NCI-H774 (cell line): ENCODE results near the gene TTC32.
A peak's percentile ranks its signal among the peaks of the same experiment; 100 is the strongest.
"Not testable (repeated sequence)": the region's sequence is repeated elsewhere in the genome, so short reads cannot be mapped to it uniquely, and the experiment has no call there.

Experiments used
- DNase-seq: peaks from one replicate; lab custom pipeline; 2025; lab: John Stamatoyannopoulos, UW

TTC32 gene

DNA sequence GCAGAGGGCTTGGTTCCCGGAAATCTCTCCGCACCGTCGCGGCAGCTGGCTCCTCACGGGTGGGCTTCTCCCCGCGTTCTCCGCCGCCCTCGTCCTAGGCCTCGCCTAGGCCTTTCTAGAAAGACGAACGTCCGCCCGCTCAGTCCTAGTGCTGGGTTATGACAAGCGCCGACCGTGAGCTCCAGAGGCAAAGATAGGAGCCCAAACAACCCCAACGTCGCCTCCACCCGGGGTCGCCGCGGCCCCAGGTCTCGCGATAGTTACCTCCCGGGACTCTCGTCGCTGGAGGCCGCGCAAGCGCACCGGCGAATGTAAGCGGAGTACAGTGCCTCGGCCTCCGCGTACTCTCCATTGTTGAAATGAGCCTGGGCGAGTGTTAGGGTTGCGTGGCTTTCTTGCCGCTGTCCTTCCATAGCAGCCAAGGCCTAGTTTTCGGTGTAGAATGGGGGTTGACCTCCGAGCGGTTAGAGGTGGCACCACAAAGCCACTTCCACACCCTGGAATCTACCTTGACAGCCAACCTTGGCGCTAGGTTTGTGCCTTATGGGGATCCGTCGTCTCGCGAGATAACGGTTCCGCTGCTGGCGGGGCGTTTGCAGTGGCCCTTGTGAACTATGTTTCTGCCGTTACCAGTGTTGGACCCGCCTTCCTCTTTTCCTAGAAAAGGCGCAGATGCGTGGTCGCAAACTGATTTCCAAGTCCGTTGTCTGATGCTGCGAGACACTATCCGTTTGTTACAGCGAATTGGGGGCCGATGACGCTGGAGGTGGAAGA, at the start of gene TTC32:
TTC32 (minus strand) TSS at position 542 of the 774 bp plus-strand sequence; CDS start at position 413, 129 bp downstream.
- peak; percentile 88 for DNase-seq

DNA sequence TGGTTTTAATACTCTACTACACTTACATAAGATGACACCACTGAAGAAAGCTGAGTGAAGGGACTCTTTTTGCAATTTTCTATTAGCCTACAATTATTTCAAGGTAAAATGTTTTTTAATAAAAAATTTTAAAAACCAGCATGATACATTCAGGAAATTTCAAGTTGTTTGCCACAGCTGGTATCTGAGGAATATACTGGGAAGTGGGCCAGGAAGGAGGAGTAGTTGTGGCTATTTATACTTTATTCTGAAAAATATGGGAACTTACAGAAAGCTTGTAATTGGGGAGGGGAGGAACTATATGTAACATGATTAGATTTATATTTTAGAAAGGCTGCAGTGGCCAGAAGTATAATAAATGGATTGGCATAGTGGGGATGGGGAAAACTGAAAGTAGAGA, 47.3 kb upstream of the TTC32 start:
- no peak for DNase-seq

DNA sequence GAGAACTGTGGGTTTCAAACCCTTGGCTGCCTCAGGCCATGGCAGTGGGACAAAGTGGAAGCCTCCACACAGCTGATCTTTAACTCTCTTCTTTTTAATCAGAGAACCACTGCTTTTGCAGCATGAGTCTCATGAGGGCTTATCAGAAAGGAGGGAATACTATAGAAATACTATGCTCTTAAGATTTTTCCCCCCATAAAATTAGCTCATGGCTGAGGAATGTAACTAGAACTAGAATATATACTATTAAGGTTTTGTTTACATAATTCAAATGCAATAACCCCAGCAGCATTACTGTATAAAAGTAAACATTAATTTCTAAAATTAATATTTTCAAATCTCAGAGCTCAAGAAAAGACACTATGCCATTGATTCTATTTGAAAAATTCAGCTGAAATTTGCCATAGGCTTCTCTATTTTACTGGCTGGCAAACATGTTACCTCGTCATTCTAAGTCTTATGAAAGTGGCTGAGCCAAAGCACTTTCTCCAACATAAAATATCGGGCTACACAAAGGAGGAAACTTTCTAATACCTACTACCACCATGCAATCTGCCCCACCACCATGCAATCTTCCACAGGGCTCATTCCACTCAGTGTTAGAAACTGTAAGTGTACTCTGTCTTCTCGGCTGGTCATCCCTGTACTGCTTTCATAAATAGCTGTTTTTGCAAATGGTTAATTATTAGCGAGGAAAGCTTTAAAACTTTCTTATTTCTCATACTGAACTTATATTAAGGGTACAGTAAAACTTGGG, 45.6 kb upstream of the TTC32 start:
- no peak for DNase-seq

DNA sequence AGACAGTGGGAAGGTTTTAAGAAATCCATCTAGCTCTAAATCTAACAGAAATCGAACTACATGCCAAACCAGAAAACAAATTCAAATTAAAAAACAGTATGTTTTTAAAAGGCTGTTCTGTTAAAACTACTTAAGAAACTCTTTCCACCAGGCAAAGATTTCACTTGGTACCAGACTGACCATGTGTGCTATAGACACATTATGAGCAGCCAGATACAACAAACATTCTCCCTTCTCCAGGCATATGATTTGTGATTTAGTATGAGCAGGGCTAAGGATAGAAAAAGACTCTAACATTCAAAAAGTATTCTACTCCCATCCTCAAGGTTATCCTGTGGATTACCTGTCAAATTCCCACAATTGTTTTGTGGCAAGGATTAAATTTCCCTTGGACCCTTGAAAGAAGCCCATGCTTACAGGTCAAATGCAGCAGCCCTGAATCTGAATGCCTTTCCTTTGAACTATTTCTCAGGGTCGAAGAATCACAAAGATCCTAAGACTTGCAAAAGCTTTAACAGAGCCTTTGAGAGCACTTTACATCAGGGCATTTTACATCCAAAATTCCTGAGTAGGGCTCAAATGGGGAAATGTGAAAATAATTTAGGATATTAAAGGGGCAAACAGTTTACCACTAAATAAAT, 42.5 kb upstream of the TTC32 start:
- no peak for DNase-seq

DNA sequence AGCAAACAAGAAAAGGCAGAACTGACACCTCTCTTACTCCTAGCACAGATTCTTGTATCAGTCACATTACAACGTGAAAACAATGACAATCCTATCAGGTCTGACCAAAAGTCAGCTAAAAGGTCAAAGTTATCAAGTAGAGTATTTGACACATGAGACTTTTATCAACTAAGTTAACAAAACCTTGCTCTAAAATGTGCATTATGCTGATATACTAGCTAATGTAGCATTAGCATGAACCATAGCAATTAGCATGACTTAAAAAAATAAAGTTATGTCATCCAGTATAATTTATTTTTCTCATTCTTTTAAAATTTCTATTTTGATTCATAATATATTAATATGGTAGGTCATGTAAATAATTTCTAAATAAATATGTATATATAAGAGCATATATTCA, 41.4 kb upstream of the TTC32 start:
- no peak for DNase-seq

DNA sequence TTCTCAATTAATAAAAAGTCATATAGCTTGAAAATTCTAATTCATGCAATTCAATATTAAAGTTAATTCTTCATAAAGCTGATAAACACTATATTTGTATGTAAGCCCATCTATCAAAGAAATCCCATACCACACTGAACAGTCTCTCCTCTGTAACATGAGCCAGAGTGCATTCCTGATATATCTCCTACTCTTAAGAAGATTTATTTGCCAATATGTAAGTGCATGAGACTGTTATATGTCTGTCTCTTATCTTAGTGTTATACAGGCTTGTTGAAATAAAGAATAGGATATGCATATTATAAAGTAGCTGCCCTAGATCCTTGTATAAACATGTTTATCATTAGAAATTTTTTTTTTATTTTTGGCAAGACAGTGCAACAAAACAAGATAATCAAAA, 40.4 kb upstream of the TTC32 start:
- no peak for DNase-seq

DNA sequence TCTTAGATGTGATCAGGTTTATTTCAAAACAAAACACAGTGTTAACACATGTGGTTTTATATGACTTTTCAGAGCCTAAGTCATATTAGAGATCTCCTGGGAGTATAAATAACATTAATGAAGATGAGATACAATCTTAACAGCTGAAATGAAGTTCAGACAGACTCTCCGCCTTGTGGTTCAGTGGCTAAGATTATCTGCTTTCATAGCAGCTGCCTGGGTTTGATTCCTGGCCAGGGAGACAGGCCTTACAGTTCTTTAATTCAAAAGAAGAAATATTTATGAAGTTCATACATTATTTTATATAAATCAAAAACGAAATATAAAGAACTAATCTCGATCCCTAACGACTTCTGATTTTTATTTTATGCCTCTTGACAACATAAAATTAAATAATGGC, 35.2 kb upstream of the TTC32 start:
- no peak for DNase-seq

DNA sequence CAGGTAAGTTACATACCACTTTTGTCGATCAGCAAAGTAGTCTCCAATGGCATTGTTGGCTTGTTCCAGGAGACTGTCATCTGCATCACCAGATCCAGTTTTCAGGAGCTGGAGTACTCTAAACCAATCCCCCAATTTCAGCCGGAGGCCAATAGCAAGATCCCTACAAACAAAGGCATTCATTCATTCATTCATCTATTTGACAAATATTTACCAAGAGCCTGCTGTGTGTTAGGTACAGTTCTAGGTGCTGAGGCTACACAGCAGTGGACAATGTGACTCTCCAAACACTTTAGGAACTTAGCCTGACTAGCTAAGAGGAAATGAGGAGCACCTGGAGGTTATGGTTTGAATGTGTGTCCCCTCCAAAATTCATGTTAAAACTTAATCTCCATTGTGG, 34.4 kb upstream of the TTC32 start:
- no peak for DNase-seq

DNA sequence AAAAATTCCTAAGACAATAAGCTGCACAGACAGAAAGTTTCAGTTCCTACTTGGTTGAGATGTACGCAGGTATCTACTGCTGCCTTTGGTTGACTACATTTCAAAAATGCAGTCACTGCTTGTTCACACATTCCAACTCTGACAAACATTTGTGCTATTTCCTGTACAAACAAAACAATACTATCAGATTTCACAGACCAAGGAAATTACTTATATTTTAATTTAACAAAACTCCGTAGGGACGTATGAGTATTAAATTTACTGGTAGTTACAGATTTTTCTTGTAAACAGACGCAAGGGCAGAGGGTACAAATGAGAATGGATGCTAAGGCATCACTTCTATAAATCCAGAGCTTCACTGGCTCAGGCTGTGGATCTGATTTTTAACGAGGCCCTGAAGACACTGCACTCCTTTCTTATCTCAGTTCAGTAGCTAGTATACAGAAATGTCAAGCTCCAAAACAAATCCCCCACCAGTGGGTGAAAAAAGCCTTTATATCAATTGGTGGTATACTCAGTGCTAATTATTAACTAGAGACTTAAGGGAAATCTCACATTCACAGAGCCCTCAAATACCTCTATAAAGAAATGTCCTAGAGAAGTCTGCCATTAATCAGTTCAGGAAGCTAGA, 31.7 kb upstream of the TTC32 start:
- DNase-seq: no peak

DNA sequence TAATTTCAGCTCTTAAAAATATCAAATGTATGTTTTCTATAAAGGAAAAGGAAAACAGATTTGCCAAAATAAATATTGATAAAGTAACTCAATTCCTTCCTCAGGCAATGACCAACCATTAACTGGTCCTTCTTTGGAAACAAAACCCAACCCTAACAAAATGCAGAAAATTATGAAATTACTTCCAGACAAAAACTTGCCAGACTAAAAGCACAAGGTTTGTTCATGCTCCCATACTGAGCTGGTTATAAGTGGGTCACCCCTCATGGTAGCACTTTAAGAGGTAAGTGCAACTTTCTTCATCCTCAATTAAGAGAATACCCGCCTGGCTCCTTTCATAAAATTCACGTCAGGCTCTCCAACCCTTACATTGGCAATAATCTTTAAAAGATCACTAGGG, 31.1 kb upstream of the TTC32 start:
- no peak for DNase-seq

DNA sequence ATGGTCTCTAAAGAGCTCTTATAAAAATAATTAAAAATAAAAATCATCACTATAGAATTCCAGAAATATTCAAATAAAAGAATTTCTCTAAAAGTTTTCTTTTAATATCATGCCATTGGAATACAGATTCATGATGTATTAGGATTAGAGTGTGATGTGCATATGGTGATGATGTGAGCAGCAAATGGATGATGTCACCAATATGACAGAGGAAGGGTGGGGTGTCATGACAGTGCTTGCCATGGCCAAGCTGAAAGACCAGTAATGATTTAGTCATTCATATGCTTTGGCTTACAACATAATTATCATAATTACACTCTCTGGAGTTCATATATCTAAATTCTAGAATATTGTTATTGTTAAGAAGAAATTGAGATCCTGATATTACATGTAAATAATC, 27.4 kb upstream of the TTC32 start:
- DNase-seq: no peak

DNA sequence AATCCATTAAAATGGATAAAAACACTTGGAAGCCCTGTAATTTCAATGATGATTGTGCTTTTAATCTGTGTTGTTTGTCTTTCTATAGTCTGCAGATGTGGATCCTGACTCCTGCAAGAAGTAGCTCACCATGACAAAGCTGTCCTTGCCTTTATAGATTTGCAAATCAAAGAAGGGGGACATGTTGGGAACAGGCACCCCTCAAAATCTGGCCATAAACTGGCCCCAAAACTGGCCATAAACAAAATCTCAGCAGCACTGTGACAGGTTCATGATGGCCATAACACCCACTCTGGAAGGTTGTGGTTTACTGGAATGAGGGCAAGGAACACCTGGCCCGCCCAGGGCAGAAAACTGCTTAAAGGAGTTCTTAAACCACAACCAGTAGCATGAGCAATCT, 26.0 kb upstream of the TTC32 start:
- not testable (repeated sequence) for DNase-seq

DNA sequence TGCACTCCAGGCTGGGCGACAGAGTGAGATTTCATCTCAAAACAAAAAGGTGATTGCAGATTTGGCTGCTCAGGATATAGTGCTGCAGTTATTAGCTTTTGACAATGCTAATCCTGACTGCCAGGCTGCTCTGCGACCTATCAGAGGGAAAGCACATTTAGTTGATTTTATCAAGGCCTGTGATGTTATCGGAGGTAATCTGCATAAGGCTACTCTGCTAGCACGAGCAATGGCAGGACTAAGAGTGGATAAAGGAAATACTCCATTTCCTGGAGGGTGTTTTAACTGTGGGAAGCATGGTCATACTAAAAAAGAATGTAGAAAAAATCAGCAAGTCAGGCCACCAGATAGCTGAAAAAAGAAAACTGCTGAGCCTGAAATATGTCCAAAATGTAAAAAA, 22.7 kb upstream of the TTC32 start:
- DNase-seq: not testable (repeated sequence)

DNA sequence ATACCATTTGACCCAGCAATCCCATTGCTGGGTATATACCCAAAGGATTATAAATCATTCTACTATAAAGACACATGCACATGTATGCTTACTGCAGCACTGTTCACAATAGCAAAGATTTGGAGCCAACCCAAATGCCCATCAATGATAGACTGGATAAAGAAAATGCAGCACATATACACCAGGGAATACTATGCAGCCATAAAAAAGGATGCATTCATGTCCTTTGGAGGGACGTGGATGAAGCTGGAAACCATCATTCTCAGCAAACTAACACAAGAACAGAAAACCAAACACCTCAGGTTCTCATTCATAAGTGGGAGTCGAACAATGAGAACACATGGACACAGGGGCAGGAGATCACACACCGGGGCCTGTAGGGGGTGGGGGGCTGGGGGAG, 20.4 kb upstream of the TTC32 start:
- not testable (repeated sequence) for DNase-seq

DNA sequence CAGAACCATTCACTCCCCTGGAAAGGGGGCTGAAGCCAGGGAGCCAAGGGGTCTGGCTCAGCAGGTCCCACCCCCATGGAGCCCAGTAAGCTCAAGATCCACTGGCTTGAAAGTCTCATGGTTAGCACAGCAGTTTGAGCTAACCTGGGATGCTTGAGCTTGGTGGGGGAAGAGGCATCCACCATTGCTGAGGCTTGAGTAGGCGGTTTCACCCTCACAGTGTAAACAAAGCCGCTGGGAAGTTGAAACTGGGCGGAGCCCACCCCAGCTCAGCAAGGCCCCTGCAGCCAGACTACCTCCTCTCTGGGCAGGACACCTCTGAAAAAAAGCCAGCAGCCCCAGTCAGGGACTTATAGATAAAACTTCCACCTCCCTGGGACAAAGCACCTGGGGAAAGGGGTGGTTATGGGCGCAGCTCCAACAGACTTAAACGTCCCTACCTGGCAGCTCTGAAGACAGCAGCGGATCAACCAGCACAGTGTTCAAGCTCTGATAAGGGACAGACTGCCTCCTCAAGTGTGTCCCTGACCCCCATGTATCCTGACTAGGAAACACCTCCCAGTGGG, 14.7 kb upstream of the TTC32 start:
- DNase-seq: no peak

DNA sequence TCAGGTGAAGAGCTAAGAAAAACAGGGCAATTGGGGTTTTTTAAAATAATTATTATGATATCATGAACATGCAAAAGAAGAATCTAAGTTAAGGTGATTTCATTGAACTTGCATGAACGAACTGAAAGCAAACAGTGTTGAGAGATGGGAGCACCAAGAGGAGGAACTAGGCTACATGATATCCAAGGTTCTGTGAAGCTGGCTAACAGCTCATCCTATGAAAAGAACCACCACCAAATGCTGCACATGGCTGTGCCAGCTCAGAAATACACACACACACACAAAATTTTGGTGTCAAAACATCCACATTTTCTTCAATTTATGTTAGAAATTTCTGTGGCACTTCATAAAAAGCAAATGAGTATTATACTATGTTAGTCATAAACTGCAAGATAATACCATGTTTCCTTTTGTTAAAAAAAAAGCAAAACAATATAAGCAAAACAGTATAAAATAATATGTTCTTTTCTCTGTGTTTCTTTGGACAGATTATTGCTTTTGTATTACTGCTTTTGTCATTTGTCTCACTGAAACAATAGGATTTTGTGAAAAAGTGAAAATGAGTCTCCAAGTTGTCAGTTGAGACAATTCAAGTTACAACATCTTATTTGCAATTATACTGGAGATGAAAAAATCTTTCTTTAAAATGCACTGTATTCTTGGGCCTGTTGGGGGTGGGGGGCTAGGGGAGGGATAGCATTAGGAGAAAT, 12.6 kb upstream of the TTC32 start:
- no peak for DNase-seq

DNA sequence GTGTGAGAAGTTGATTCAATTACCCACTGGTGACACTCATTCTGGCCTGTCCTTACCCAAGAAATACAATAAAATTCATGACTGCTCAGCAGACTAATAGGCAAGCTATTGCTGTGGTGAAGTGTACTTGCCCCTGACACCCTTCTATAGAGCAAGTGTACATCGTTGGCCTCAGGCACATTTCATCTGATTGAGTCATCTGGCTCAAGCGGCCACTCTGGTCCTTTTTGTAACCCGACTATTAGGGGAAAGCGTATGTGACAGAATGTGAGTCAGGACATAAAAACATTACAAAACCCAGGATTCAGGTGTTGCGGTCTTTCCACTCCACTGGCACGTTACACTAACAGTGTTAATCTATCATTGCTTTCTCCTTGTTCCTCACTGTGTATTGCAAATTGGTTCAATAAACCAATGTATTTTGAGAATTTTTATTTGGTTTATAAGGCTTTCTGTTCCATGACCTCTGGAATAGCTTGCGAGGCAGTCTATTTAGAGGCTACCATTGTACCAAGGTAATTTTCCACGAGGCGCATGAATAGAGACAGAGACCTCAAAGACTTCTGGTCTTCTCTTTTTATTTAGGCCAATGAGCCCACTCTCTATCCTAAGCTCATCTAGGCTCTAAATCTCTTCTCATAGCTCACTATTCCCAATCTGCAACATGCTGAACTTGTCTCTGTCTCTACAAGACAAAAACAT, 10.2 kb upstream of the TTC32 start:
- no peak for DNase-seq

DNA sequence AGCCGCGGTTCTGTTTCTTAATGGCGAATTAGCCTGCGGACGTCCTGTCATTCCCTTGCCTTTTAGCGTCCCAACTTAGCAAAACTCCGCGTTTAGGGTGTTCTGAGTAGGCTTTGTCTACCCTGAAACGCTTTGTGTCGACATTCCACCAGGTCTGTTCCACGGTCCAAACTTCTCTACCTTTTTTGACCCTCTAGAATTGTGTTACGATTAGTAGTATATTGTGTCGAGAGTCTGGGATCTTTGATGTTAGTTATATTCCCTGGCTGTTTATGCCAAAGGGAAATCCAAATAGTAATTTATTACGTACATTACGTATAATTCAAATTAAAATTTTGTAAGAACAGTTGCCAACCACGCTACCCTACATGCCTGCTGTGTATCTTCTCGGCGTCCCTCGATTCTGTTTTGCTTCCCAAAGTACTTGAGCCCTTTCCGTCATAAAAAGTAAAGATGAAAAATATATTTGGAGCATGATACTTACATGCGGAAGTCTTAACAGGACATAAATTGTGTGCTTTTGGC, 495 bp upstream of the TTC32 start:
- DNase-seq: no peak

DNA sequence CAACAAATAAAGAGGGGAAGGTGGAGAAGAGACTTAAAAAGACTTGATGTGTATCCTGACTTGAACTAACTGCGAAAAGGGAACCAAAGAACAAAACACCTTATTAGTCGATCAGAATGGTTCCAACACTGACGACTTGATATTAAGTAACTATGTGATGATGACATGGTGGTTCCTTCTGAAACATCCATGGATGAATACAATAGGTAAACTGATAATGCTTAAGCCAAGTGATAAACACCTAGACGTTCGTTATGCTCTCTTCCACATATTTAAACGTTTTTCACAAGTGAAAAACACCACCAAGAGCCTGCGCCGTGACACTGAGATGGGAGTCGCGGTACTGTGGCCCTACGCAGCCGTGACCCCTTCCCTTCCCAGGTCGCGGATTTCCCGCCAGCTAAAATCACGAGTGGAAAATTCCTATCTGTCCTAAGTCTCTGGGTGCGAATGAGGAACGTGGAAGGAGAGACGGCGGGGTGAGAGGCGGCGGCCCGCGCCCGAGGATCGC, 797 bp downstream of the TTC32 start:
- DNase-seq: peak; percentile 8
